GM21737 (cell line): ENCODE results near the gene BMF.
"Not testable (repeated sequence)": the region's sequence is repeated elsewhere in the genome, so short reads cannot be mapped to it uniquely, and the experiment has no call there.

Source experiments
- ATAC-seq: cut with Tn5 transposase; IDR thresholded peaks from one replicate; pipeline ENCODE4 v1.9.1; 2021; ENCODE audit warnings: mild to moderate bottlenecking, moderate library complexity; ENCODE audit not compliant: unreplicated experiment

The BMF gene

GRCh38 chr15:40088929-40089755, 19.5 kb downstream of the BMF start:
- ATAC-seq, result no peak

DNA sequence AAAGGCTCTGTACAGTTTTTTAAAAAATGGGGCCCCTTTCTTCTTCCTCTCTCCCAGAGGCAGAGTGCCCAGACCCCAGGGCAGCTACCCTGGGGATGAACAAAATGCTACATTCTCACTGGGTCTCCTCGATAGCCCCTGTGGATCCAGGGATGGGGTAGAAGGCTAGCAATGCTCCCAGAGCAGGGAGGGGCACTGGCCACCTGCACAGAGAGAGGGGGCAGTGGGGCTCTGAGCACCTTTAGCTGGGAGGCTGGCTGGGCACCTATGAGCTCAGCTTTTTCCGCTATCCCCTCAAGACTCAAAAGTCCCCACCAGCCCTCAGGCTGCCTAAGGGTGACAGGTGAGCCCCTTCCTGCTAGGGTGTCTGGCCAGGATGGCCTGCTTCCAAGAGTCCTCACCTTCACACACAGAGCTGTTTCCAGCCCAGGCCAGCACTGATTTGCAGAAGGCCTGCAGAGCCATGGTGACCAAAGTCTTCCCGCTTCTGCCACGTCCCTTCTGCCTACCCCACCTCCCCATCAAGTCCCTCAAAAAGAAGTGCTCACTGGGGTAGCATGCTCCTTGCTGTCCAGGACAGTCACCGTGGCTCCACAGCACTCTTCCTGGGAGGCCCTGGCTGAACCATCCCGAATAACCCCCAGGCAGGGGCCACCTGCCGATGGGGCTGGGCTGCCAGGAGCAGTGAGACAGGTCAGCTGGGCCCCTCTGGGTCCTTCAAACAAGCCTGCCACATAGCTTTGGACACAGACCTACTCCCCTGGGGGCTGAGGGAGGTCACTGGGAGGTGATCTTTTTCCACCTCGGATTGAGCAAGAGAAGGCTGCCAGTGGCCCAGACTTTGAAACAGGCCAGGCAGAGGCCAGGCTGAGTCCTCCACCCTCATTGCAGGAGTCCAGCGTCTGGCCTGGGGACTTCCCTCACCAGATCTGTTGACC, 20.4 kb downstream of the BMF start:
- no peak for ATAC-seq

- no peak for ATAC-seq
These were observed 21.4 kb downstream of the BMF start for GRCh38 chr15:40087068-40087810.

DNA sequence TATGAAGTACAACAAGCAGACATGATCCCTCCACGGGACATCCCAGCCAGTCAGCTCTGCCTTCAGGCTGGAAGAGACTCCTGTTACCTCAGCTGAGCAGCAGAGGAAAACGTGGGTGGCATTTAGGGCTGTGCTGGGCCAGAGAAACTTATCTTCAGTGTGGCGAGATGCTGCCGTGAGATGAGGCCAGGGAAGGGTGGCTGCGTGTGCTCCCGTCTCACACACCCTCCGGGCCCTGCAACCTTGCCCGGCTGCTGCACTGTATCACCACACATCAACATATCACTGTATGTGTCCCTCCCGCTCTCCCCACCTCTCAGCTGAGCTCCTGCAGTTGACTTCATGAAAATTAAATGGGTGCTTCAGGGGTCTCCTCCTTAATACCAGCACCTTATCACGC, 23.4 kb downstream of the BMF start:
- no peak for ATAC-seq

- ATAC-seq, result no peak
These were observed 24.0 kb downstream of the BMF start for GRCh38 chr15:40084650-40085049.

GRCh38 chr15:40082195-40082883, 26.3 kb downstream of the BMF start:
- no peak for ATAC-seq

GRCh38 chr15:40081691-40082194, 26.9 kb downstream of the BMF start:
- ATAC-seq, result no peak

DNA sequence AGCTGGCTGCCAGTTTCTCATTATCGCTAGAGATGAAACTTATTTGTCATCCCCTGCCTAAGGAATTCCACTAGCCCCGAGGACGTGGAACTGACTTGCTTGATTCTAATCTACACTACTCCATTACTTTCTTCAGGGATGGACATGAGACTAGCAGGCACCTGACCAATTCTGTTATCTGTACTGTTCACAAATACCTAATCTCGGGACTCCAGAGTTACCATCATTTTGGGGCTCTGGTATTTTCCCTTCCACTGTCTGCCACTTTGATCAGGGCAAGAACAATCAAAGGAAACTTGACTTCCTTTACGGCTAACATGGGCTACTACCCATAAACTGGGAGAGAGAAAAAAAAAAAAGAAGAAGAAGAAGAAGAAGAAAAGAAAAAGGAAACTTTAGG, 27.8 kb downstream of the BMF start:
- no peak for ATAC-seq

GRCh38 chr15:40080104-40080503, 28.6 kb downstream of the BMF start:
- ATAC-seq, result no peak

- no peak for ATAC-seq
These were observed 29.2 kb downstream of the BMF start for GRCh38 chr15:40079456-40079855.

- no peak for ATAC-seq
These were observed 33.2 kb downstream of the BMF start for GRCh38 chr15:40075298-40076044.

GRCh38 chr15:40074656-40075055, 34.0 kb downstream of the BMF start:
- ATAC-seq, result not testable (repeated sequence)

DNA sequence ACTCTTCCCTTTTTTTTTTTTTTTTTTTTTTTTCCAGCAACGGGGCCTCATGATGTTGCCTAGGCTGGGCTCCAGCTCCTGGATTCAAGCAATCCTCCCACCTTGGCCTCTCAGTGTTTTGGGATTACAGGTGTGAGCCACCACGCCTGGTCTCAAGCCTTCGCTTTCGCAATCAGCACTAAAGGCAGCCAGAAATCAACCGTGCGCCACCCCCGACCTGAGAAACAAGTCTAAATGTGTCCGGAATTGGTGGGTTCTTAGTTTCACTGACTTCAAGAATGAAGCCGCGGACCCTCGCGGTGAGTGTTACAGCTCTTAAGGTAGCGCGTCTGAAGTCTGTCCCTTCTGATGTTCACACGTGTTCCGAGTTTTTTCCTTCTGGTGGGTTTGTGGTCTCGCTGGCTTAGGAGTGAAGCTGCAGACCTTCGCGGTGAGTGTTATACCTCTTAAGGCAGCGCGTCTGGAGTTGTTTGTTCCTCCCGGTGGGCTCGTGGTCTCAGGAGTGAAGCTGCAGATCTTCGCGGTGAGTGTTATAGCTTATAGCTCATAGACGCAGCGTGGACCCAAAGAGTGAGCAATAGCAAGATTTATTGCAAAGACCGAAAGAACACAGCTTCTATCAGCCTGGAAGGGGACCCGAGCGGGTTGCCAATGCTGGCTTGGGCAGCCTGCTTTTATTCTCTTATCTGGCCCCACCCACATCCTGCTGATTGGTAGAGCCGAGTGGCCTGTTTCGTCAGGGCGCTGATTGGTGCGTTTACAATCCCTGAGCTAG, 34.8 kb downstream of the BMF start:
- ATAC-seq, result not testable (repeated sequence)

DNA sequence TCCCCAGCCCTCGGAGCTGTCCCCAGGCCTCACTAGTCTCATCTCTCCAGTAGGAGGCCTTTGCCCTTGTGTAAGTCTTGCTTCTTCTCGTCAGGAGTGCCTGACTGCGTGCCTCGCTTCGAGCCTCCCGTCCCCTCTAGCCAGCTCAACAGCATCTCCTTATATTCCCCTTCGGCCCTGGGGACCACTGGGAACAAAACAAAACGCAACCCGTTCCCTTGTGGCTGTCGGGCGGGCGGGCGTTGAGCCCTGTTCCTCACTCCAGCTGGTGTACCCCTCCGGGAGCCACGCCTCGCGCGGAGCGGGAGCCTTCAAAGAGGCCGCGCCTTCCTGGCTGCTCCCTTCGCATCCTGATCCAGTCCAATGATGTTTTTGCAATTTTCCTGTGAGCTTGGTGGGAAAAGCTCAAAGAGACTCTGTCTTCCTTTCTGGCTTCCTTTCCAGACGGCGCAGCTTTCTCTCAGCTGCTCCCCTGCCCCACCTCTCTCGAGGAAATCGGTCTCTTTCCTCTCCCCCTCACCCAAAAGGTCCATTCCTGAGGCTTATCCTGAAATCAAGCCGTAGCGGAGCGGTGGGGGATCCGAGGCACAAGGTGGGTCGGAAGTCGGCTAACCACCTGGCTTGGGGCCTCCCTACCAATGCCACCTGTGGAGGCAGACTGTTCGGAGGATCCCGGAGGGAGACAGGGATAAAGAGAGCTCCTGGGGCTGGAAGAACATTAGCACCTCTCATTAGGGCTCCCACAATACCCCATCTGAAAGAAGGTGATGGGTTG, 36.3 kb downstream of the BMF start:
- ATAC-seq, result no peak

DNA sequence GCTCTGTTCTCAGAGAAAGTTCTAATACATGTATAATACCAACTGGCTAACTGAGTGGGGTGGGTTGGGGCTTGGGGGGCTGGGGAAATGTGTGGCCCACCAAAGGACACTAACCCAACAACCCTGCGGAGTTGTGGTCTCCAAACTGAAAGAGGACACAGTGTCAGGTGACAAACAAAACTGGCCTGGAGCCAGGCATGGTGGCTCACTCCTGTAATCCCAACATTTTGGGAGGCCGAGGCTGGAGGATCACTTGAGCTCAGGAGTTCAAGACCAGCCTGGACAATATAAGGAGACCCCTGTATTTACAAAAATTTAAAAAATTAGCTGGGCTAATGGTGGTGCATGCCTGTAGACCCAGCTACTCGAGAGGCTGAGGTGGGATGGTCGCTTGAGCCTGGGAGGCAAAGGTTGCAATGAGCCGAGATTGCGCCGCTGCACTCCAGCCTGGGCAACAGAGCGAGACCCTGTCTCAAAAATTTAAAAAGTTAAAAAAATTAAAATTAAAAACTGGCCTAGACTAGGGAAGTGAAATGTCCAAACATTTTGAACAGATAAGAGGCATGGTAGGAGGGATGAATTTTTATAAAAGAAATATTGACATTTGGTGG, 38.0 kb downstream of the BMF start:
- ATAC-seq, result no peak

- no peak for ATAC-seq
These were observed 38.5 kb downstream of the BMF start for GRCh38 chr15:40070166-40070557.
